IPS-NIHi11 (cell line): ENCODE measurements around the gene PPARA.

Source experiments
- DNase-seq: peaks from one replicate; pipeline ENCODE4 v3.0.0; 2012; ENCODE audit warnings: mixed read lengths, low spot score

PPARA gene

DNA sequence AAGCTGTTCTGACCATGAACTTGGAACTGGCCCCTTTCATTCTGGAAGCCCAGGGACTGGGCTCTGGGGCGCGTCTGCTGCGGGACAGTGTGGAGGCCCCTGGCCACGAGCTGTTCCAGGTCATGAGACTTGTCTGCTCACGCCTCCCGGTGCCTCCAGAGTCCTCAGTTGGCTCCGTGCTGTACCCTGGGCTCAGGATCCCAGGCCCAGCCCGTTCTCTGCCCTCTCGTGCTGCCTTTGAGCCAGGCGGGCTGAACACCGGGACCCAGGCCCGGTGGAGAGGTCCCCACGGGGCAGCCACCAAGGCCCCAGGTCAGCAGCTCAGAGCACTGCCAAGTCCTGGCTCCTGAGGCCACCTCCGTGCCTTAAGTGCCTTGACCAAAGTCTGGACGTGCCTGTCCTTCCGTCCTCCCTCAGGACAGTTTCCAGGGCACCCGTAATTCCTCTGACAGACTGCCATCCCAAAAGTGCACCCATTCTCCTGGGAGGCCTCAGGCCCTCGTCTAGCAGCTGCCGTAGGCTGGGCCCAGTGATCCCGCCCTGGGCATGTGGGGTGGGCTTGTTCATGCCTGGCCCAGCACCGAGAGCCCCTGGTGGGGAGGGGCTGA, 36.3 kb upstream of the PPARA start:
- no peak for DNase-seq

DNA sequence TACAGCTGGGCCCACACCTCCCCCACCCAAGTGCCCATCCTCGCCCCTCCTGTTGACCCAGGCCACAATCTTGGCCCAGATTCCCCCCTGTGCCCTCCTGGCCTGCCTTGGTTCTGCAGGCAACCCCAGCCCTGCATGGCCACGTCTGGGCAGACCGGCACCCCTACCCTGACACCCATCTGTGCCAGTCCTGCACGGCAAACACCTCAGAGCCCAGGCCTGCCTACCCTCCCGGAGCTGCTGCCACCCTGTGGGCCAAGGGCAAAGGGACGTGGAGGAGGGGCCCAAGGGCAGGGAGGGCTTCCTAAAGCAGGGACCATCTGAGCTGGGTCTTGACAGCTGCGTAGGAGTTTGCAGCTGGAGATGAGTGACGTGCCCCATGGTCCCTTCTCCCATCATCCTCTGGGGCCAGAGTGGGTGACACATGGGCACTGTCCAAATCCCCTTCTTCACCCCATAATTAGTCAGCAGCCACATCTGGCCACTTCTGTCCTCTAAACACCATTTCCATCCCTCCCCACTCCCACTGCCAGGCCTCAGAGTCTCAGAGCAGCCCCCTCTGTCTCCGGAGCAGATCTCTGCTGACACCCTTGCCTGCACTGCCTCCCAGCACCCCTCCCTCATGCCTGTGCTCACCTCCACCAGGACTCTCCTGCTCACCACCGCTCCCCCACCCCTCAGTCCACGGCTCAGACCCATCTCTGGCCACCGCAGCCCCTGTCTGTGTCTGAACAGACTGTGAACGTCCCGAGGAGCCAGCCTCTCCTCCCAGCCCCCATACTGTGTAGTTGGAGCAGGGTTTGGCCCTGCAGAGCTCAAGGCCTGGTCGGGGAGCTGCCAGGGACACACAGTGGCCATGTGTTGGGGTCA, 35.6 kb upstream of the PPARA start:
- no peak for DNase-seq

DNA sequence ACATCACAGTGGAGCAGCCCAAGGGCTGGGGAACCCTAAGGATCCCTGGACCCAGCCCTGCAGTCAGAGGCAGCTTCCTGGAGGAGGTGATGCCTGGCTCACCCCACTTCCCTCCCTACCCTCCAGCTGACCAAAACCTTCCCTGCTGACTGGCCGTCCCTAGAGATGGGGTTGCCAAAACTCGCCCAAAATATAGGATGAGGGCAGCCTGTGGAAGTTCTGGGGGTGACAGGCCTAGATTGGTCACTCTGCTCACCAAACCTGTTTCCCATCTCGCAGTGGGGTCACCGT, 35.0 kb upstream of the PPARA start:
- DNase-seq = no peak

DNA sequence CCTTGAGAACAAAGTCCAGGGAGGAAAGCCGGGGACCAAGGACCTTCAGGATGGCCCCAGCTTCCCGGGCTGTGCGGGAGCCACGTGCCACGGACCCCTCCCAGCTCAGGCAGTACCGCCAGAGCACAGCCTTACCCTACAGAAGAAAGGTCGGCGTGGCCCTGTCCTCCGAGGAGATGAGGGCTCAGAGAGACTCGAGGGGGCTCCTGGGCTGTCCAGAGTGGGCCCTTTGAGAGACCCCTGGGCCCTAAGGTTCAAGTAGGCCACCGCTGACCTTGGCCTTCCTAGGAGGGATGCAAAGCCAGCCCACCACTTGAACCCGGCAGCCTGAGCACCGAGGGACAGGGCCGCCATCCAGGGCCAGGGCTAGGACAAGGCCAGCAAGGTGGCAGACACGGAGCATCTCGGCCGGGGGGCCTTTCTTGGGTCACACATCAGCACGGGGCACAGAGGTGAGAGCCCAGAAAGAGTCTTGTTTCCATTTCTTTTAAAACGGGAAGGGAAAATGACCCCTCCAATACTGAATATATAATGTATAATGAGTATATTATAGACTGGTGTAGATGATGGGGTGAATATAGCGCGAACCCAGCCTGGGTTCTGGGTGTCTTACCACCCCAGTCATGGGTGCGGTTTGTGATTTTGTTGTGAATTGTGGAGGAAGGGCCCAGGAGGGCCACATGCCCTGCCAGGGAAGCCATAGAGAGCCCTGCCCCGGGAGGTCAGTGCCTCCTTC, 34.4 kb upstream of the PPARA start:
- no peak for DNase-seq

DNA sequence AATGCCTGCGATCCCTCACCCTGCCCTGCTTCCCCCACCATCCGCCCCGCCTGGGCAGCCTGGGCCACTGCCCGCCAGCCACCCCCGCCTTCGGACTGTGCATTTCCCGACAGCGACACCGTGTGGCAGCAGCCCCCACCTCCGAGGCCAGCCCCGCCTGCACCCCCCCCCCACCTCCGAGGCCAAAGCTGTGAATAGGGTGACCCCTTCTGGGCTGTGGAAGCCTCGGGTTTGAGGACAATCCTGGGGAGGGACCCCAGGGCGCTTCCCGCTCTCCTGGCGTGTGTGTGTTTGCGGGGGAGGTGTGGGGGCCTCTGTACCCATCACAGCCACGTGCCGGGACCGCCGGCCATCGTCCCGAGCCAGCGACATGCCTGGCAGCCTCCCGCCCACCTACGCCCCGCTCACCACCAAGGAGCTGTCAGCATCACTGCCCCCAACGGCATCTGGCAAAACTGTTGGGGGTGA, 33.8 kb upstream of the PPARA start:
- peak; percentile 99 for DNase-seq

DNA sequence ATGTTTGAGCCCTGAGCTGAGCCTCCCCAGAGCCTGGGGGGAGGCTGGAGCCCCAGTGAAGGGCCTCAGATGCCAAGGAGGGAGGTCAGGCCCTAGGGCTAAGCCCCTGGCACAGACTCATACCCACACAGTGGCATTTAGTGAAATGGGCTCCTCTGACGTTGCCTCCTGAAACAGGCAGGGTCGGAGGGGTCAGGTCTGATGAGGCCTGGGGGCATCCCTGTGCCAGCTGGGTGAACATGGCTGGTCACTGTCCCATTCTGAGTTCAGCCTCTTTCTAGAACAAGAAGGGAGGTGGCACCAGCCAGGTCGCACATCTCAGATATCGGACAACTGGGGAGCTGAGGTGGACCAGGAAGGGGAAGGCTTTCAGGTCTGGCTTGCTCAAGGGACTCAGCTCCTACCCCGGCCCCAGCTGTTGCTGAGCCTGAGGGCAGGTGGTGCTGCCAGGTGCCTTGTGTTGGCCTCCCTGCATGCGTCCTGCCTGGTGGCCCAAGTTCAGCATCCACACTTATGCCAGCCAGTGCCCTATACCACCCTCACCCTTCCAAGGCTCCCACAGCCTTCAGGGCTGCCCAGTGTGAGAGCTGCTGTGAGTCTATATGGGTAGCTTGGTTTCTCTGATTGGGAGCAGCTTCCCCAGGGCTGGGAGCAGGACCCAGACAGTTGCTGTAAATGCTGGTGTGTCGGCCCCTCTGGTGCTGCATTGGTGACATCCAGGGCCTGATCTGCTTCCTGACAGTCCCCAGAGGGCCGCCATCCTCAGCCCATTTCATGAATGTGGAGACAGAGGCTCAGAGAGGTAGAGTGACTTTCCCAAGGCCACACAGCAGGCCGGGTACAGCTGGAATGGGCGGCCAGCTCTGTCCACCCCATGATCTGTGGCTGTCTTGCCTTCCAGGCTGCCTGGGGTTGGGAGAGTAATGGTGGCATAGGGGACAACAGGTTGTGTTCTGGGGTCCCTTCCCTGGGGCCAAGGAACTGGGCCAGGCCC, 32.8 kb upstream of the PPARA start:
- no peak for DNase-seq

DNA sequence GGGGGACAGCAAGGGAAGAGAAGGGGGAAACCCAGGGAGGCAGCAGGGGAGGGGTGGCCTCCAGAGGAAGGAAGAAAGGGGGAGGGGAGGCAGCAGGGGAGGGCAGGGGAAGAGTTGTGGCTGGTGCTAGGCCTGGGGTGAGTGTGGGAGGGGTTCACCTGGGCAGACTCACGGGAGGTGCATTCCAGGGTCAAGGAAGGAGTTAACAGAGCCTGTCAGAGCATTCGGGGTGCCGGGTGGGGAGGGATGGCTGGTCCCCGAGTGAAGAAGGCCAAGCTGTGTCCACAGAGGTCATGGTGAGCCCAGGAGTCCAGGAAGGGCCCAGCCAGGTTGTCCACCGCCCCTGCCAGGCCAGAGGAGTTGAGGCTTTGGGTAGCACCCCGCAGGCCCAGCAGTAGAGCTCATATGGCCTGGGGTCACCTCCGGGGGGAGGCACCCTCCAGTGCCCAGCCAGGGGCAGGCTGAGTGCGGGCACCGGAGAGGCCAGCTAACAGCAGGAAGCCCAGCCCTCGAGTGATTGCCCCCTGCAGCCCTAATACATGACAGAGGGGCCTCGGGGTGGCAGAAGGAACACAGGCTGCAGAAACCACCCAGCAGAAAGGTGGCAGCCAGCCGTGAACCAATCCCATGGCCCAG, 31.1 kb upstream of the PPARA start:
- no peak for DNase-seq

DNA sequence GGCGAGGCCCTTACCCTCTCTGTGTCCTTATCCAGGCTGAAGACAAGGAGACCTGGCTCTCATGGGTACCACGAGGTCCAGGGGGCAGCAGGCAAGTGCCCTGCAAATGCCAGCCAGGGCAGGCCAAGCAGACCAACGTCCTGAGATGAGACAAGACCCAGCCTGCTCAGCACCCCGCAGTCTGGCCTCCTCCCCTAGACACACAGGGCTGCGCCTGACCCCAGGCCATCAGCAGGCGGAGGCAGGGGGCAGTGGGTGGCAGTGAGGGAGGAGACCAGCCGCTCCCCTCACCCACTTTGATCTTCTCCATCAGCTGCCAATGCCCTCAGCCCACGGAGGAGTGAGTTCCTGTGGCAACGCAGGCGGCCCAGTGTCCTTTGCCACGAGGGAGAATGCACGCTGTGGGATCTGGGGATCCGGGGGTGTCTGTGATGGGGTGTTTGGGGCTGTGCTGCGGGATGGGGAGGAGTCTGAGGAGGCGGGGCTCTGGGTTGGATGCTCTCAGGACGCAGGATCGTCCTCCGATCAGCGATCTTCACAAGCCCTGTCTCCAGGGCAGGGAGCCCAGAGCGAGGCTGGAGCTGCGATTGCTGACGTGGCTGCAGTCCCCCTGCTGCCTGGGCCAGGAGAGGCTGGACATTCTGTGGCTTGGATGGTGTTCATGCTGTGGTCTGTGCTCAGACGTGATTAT, 30.5 kb upstream of the PPARA start:
- no peak for DNase-seq

DNA sequence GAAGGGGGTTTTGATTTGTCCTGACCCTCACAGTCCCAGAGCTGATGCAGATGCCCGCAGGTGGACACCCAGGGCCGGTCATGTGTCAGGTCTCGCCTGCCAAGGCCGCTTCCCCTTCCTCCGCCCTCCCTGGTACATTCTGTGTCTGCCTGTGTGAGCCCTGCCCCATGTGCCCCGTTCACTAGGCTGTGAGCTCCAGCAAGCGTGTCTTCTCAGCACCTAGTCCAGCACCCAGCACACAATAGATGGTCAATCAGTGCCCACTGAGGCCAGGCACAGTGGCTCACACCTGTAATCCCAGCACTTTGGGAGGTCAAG, 29.9 kb upstream of the PPARA start:
- no peak for DNase-seq

DNA sequence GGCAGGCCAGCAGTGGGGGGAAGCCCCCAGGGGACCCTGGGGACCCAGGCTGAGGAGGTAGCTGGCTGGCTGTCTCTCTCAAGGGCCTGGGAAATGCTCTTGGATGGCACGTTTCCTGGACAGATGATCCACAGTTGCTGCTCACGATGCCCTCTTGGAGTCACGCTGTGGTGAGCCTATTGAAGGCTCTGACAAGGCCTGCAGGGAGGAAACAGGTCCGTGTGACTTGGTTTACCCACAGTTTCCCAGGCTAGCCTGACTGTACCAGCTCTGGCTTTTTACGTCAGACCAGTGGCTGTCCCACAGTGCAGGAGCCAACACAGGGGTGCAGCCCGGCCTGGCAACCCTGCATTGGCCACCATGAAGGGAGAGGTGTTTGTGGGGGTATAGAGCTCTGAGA, 29.2 kb upstream of the PPARA start:
- DNase-seq = no peak

DNA sequence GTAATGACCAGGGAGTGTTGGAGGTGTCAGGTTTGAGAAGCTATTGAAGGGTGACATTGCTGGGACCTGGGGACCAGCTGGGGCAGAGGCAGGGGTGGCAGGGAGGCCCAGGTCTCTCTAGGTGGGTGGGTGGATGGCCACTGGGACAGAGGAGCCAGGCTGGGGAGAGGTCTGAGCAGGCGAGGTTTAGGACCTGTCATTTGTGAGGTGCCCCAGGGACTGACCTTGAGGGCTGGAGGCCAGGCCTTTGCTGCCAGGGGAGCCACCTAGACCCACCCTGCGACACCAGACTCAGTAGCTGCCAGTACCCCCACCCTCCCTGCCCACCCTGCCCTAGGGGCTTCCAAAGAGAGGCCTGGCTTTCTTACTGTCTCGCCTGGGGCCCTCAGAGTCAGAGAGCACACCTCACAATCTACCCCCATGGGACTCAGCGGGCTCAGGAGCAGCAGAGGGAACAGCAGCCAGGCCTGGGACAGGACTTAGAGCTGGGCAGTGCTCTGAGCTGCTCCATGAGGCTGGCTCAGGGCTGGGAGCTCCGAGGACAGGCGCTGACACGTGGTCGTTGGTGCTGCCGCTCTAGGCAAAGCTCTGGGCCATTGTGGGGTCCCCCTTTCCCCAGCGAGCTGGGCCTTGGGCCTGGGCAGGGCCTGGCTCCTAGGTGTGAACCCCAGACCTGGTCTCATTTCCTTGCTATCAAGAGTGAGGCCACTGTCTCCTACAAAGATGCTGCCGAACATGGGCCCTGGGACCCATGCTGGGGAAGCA, 28.6 kb upstream of the PPARA start:
- no peak for DNase-seq

DNA sequence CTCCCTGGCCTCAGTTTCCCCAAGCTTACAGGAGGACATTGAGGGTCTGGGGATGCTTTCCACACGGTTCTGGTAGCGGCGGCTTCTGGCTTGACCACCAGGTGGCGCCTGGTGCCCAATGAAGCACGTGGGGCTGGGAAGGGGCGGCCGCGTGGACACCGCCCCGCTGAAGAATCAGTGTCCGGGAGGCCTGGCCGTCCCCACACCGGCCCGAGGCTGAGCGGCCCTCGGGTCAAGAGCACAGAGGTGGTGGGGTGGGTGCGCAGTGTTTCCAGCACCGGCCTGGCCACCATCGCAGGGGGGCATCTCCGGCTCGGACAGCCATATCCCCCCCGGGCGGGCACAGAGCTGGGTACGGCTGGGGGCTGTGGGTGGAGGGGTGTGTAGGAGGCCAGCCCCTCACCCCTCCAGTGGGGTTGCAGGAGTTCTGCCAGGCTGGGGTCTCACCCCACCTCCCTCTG, 27.8 kb upstream of the PPARA start:
- peak; percentile 93 for DNase-seq

DNA sequence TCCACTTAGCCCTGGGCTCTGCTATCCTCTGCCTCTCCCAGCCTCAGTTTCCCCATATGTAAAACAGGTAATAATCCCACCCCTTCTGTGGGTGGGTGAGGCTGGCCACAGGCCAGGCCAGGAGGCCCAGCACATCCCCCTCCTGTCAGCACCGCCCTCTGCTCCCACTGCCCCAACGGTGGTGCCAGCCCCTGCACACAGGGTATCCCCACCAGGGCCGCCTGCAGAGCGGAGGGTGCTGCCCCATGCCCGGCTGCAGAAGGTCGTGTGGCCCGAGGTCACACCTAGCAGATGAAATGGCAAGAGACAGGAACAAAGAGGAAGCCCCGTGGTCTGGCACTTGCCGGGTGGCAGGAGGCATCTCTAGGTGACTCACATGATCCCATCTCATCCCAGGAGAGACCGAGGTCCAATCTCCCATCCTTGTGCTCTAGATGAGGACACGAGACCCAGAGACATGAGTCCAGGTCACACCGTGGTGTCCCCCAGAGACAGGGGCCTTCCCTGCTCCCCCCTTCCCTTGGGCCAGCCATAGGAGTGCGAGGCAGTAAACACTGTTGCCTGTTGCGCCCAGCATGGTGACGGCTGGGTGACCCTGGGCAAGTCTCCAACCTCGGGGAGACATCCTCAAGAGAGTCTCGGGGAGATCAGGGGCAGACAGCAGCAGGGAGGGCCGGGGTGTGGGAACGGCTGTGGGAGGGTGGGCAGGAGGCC, 27.2 kb upstream of the PPARA start:
- DNase-seq = no peak

DNA sequence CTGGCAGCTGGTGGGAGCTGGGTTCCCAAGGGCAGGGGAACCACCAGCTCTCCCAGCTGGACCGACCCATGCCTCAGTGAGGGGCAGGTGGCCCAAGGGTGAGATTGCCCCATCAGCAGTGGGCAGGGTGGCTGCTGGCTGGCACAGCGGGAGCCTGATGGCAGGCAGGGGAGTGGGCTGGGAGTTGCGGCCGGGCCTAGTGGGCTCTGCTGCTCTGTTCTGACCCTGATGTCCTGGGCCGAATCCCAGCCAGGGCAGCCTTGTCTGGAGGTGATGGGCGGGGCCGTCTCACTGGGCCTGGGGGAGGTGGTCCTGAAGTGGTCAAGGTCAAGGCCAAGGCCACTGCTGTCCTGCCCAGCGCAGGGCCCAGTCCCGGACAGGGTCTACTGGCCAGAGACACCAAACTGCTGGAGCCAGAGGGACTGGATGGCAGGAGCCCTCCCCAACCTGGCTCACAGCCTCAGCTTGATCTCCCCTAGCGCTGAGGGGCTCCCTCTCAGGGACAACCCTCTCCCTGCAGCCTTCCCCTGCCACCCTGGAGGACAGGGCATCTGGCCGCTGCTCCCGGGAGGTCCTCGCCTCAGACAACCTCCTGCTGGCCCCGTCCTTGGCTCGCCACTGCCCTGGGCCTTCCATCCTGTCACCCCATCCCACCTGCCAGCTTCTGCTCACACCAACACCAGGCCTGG, 26.5 kb upstream of the PPARA start:
- DNase-seq = no peak

DNA sequence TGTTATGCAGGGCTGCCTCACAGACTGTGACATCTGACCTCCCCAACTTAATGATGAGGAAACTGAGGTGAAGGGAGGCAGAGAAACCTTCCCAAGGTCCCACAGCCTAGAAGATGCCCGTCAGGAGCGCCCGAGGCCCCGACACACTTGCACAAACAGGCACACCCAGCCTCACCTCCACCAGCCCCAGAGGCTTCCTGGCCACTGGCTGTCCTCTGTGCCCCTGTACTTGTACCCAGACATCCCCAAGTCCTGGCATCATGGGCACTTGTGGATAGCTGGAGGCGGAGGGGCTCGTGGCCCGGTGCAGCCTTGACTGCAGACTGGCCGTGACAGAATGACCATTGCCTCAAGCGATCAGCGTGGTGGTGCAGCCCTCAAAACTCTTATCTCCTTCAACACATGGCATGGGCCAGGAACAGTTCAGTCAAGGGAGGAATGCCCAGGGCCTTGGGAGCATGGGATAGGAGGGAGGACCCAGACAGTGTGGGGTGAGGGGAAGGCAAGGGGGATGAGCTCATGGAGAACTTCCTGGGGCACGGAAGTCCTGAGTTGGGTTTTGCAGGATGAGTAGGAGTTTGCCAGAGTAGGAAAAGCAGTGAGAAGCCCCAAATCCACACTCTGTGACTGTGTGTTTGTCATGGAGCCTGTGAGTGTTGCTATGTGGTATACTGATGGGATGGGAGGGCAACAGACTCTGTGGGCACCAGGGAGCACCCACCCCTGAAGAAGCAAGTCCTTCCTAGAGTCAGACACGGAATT, 25.8 kb upstream of the PPARA start:
- DNase-seq = no peak

DNA sequence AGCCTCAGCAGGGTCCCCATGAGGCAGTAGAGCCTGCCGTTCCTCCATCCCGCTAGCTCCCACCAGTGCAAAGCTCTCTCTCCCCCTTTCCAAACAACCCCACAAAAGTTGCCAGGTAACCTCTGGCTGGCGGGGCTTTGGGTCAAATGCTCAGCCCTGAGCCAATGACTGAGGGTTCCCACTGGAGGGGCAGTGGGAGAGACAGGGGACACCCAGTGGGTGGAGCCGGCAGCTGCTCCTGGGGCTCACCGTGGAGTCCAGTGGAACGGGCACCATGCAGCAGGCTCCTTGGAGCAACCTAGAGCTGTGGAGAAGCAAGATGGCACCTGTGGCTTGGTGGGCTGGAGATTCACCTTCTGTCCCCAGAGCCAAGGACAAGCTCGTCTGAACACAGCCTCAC, 25.0 kb upstream of the PPARA start:
- DNase-seq = no peak

DNA sequence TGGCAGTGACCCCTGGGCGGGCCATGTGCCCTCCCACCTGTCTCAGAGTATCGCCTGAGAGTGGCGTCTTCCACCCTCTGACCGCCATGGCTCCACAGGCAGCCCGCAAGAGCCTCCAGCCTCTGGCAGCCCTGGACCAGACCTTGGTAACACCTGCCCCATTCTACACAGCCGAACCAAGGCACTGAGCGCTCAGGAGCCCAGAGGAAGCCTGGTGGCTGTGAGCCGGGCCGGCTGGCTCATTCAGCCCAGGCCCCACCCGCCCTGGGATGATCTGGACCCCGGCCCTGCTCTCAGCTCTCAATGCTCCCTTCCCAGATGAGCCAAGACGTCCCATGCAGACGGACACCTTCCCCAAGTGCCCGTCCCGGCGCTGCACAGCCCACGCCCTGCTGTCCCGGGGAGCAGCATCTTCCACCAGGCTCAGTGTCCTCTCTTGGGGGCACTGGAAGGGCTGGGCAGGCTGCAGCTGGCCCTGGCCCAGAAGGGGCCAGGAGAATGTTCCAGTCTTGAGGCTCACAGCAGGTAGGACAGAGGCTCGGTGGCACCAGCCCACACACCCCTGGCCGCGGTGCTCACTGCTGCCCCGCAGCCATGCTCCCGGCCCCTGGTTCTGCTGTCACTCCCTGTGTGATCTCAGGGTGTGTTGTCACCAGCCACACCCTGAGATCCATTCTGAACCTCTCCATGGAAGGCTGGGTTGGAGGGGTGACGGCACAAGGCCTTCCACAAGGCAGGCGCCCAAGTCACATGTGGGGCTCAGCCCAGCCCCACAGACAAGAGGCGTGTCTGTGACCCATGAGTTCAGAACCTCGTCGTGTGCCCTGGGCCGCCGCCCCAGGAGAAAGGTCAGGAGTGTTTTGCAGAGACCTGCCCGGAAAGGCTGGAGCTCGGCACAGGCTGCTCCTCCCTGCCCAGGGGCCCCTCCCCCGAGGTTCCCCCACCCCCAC, 24.2 kb upstream of the PPARA start:
- DNase-seq = no peak
